Measurements from ENCODE around the gene BACH2. TPM values are rescaled to one million over a fixed set of nuclear protein-coding genes. Genes with fewer than 3 reads are reported as not detected.
"Not testable (repeated sequence)": the region's sequence is repeated elsewhere in the genome, so short reads cannot be mapped to it uniquely, and the experiment has no call there.

Gene BACH2
- polyA plus RNA-seq, 1 donor (not counting 4 experiments of a cell fraction or from before 2014, with no cell fraction given): 0.50 TPM

DNA sequence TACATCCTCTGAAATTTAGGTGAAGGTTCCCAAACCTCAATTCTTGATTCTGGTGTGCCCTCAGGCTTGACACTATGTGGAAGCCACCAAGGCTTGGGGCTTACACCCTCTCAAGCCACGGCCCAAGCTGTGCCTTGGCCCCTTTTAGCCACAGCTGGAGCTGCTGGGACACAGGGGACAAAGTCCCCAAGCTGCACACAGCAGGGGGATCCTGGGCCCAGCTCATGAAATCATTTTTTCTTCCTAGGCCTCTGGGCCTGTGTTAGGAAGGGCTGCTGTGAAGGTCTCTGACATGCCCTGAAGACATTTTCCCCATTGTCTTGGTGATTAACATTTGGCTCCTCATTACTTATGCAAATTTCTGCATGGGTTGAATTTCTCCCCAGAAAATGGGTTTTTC lies 37.3 kb upstream of the BACH2 start:
- no peaks in the 10 kb centered on the region for H3K79me2 ChIP-seq (ENCODE audit: control insufficient read depth, insufficient read depth, low read length)
- H2AFZ ChIP-seq (ENCODE audit: control insufficient read depth, low read length): no peak overlapping the region
- no peaks in the 10 kb centered on the region for H4K20me1 ChIP-seq (ENCODE audit: control insufficient read depth, extremely low read depth, insufficient read depth, low read length)
- H3K9me1 ChIP-seq (ENCODE audit: control insufficient read depth, extremely low read depth, insufficient read depth, low read length): no peaks in the 10 kb centered on the region
- DNase-seq (ENCODE audit: low read depth, low spot score) (no peak), FAIRE-seq (no peak)
- H3K4me3 ChIP-seq (ENCODE audit: control insufficient read depth in 2 of 3, extremely low read depth in 1 of 3, insufficient read depth in 2 of 3, low read depth in 1 of 3, low read length in 3 of 3): no peak overlapping the region
- no peaks in the 10 kb centered on the region for H3K27me3 ChIP-seq (ENCODE audit: control insufficient read depth, extremely low read depth, insufficient read depth, low read length)
- H3K4me1 ChIP-seq (ENCODE audit: control insufficient read depth, extremely low read depth, insufficient read depth, low read length): no peaks in the 10 kb centered on the region
- no peaks in the 10 kb centered on the region for H3K36me3 ChIP-seq (ENCODE audit: control insufficient read depth in 2 of 2, extremely low read depth in 1 of 2, insufficient read depth in 2 of 2, low read length in 2 of 2)
- no peak overlapping the region for H3K9ac ChIP-seq (ENCODE audit: control insufficient read depth, extremely low read depth, insufficient read depth, low read length)
- no peaks in the 10 kb centered on the region for H3K9me3 ChIP-seq (ENCODE audit: control insufficient read depth, low read depth, low read length)
- dilution Hi-C loops (cut with MboI; ENCODE audit: extremely low pct_ligation_motif_present, low sequenced_read_pairs): no loop called here
- TF ChIP-seq EZH2 (IDR thresholded peaks at IDR 0.05; ENCODE audit: low read length): no peak
- TF ChIP-seq, protein P1, sequence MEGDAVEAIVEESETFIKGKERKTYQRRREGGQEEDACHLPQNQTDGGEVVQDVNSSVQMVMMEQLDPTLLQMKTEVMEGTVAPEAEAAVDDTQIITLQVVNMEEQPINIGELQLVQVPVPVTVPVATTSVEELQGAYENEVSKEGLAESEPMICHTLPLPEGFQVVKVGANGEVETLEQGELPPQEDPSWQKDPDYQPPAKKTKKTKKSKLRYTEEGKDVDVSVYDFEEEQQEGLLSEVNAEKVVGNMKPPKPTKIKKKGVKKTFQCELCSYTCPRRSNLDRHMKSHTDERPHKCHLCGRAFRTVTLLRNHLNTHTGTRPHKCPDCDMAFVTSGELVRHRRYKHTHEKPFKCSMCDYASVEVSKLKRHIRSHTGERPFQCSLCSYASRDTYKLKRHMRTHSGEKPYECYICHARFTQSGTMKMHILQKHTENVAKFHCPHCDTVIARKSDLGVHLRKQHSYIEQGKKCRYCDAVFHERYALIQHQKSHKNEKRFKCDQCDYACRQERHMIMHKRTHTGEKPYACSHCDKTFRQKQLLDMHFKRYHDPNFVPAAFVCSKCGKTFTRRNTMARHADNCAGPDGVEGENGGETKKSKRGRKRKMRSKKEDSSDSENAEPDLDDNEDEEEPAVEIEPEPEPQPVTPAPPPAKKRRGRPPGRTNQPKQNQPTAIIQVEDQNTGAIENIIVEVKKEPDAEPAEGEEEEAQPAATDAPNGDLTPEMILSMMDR (optimal IDR thresholded peaks at IDR 0.05 in 1 of 3, IDR thresholded peaks at IDR 0.05 in 1 of 3, conservative IDR thresholded peaks at IDR 0.05 in 1 of 3; ENCODE audit: extremely low read depth in 1 of 3, insufficient read depth in 2 of 3, low read length in 3 of 3): no peak
- H3K27ac ChIP-seq (ENCODE audit: control insufficient read depth, insufficient read depth, low read length): no peak overlapping the region
- no peak overlapping the region for H3K4me2 ChIP-seq (ENCODE audit: control insufficient read depth, extremely low read depth, insufficient read depth, low read depth, low read length)

DNA sequence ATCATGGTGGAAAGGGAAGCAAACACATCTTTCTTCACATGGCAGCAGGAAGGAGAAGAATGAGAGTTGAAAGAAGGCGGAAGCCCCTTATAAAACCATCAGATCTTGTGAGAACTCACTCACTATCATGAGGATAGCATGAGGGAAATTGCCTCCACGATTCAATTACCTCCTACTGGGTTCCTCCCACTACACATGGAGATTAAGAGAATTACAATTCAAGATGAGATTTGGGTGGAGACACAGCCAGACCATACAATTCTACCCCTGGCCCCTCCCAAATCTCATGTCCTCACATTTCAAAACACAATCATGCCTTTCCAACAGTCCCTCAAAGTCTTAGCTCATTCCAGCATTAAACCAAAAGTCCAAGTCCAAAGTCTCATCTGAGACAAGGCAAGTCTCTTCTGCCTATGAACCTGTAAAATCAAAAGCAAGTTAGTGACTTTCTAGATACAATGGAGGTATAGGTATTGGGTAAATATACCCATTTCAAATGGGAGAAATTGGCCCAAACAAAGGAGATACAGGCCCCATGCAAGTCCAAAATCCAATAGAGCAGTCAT lies 36.4 kb upstream of the BACH2 start:
- FAIRE-seq; dilution Hi-C loops (cut with MboI; ENCODE audit: extremely low pct_ligation_motif_present, low sequenced_read_pairs); H3K27ac ChIP-seq (ENCODE audit: control insufficient read depth, insufficient read depth, low read length); H3K9me1 ChIP-seq (ENCODE audit: control insufficient read depth, extremely low read depth, insufficient read depth, low read length); H3K27me3 ChIP-seq (ENCODE audit: control insufficient read depth, extremely low read depth, insufficient read depth, low read length); H3K4me2 ChIP-seq (ENCODE audit: control insufficient read depth, extremely low read depth, insufficient read depth, low read depth, low read length); DNase-seq (ENCODE audit: low read depth, low spot score); H3K79me2 ChIP-seq (ENCODE audit: control insufficient read depth, insufficient read depth, low read length); H3K4me1 ChIP-seq (ENCODE audit: control insufficient read depth, extremely low read depth, insufficient read depth, low read length); H3K36me3 ChIP-seq (ENCODE audit: control insufficient read depth in 2 of 2, extremely low read depth in 1 of 2, insufficient read depth in 2 of 2, low read length in 2 of 2); H4K20me1 ChIP-seq (ENCODE audit: control insufficient read depth, extremely low read depth, insufficient read depth, low read length); H3K9me3 ChIP-seq (ENCODE audit: control insufficient read depth, low read depth, low read length); H3K9ac ChIP-seq (ENCODE audit: control insufficient read depth, extremely low read depth, insufficient read depth, low read length); H2AFZ ChIP-seq (ENCODE audit: control insufficient read depth, low read length); H3K4me3 ChIP-seq (ENCODE audit: control insufficient read depth in 2 of 3, extremely low read depth in 1 of 3, insufficient read depth in 2 of 3, low read depth in 1 of 3, low read length in 3 of 3): not testable (repeated sequence)

Measured in keratinocyte (primary cell).